Adrenal gland (tissue), 12 donors: ENCODE results near the gene OMP. TPM values are rescaled to one million over a fixed set of nuclear protein-coding genes. Genes with fewer than 3 reads are reported as not detected.

Source experiments
- DNase-seq, 7 donors: peaks; one replicate each; pipeline ENCODE4 v3.0.0-alpha.2; 2019 to 2020
- H3K27ac ChIP-seq, 5 donors: fragments of 200-600 bp; sonication (generic) in 4 of 5; 1 replicate in 3 of 5; 2 replicates in 2 of 5; pipeline versions ENCODE4 v1.5.1 to v1.8.0; 2016 to 2020; ENCODE audit warnings: mild to moderate bottlenecking in 1 of 5
- H3K27me3 ChIP-seq: fragments of 200-600 bp; 2 replicates; pipeline ENCODE4 v1.8.0; 2021
- H3K36me3 ChIP-seq, 2 donors: fragments of 200-600 bp; replicated peaks in 1 of 2; 1 replicate in 1 of 2; 2 replicates in 1 of 2; pipeline versions ENCODE4 v1.5.1 to v1.8.0; 2018 to 2022
- H3K4me1 ChIP-seq, 2 donors: fragments of 200-600 bp; replicated peaks in 1 of 2; 1 replicate in 1 of 2; 2 replicates in 1 of 2; pipeline versions ENCODE4 v1.5.1 to v1.8.0; 2018 to 2021
- H3K4me3 ChIP-seq, 4 donors: fragments of 200-600 bp; sonication (generic) in 3 of 4; one replicate each; pipeline ENCODE4 v1.5.1; 2016 to 2018
- H3K9me3 ChIP-seq, 3 donors: fragments of 200-600 bp; sonication (generic) in 1 of 3; replicated peaks in 1 of 3; 1 replicate in 2 of 3; 2 replicates in 1 of 3; pipeline versions ENCODE4 v1.5.1 to v1.8.0; 2016 to 2021
- CTCF ChIP-seq, 6 experiments: fragments of 450-650 bp in 4 of 6; fragments of 200-600 bp in 2 of 6; sonication (generic) in 1 of 6; IDR thresholded peaks; 1 replicate in 5 of 6; 2 replicates in 1 of 6; pipeline versions ENCODE4 v1.5.1 to v1.8.0; 2016 to 2021; ENCODE audit warnings: antibody characterized with exemption in 6 of 6, mild to moderate bottlenecking in 2 of 6, moderate library complexity in 1 of 6
- POLR2A ChIP-seq, 2 donors: fragments of 450-650 bp; IDR thresholded peaks; one replicate each; pipeline ENCODE4 v1.6.1; 2017; ENCODE audit warnings: antibody characterized with exemption in 2 of 2, mild to moderate bottlenecking in 2 of 2, moderate library complexity in 1 of 2
- WGBS, 4 donors: extraction: QIAGEN DNeasy Blood & Tissue Kit in 2 of 4; methylation state at CpG; one replicate each; pipeline versions ENCODE4 v1.1.5 to v1.1.7; 2013 to 2017; 5-methylcytosine and 5-hydroxymethylcytosine counted together
- intact Hi-C, 2 donors: fragments of 100-400 bp; cut with DNase I; formaldehyde crosslinking; loops; one replicate each; pipeline versions ENCODE4 v1.14.1 to v1.15.0; 2022 to 2023
- polyA plus RNA-seq, 3 donors: library from polyadenylated mRNA; stranded (reverse); fragments of 200-250 nt in 2 of 3; fragments of 350-450 nt in 1 of 3; fragmentation: Illumina TruSeq in 1 of 3; extraction: RNeasy Lipid Tissue Mini Kit (QIAGEN cat#74804) in 1 of 3; gene quantifications; one replicate each; pipeline ENCODE4 v1.2.3, GENCODE V29; 2013 to 2014
- total RNA-seq, 9 donors: library from RNA; depleted of rRNA in 4 of 9; stranded (reverse); fragments of >200 nt in 4 of 9; fragments of 120-200 nt in 1 of 9; fragmentation: NEBNext Ultra II Directional in 1 of 9; extraction: Animal tissue kit (Norgen Biotek cat#: 25700) in 1 of 9; gene quantifications; one replicate each; pipeline versions ENCODE4 v1.1.0 to v1.2.4, GENCODE V29; 2013 to 2023
- donor health status: healthy with polysubstance abuse.
- donor health status: Bipolar disorder and iron deficiency.
- donor health status: DM: yes; HTN: yes; CAD: no.
- donor health status: DM: no; HTN: no; CAD: no.
- donor health status: DM: no; HTN: no; CAD: no.
- donor health status: DM: yes; HTN: yes; CAD: no.

The OMP gene
- total and polyA plus RNA-seq, 12 donors = 0.50 to 1.6 (median 0.92) TPM; not detected in 9

- TF ChIP-seq CTCF (IDR thresholded peaks at IDR 0.05) (no peak), POLR2A (IDR thresholded peaks at IDR 0.05) (no peak)
- peak in 6 of 7 donors; percentile 47 to 66 (median 50) for DNase-seq
- H3K27ac ChIP-seq = peak overlapping the region in 1 of 5 donors; percentile 63
- 57 to 72% (median 67%) methylated on average over 11 to 25 of the region's 25 CpGs for WGBS, 4 donors
- H3K27me3 ChIP-seq = no peaks in the 10 kb centered on the region
- H3K36me3 ChIP-seq = no peaks in the 10 kb centered on the region
- no peaks in the 10 kb centered on the region for H3K9me3 ChIP-seq
- H3K4me1 ChIP-seq = peaks cover 21 to 33% of the 10 kb centered on the region in 2 donors
- no peak overlapping the region for H3K4me3 ChIP-seq
- intact Hi-C loops = no loop called here
Measured at GRCh38 chr11:77084581-77085191, 18.0 kb upstream of the OMP start.

- peaks cover 21 to 33% of the 10 kb centered on the region in 2 donors for H3K4me1 ChIP-seq
- no peaks in the 10 kb centered on the region for H3K9me3 ChIP-seq
- TF ChIP-seq POLR2A (IDR thresholded peaks at IDR 0.05) (no peak), CTCF (IDR thresholded peaks at IDR 0.05) (no peak)
- H3K36me3 ChIP-seq = no peaks in the 10 kb centered on the region
- WGBS, 4 donors = 82 to 92% (median 86%) methylated on average over 2 to 6 of the region's 6 CpGs
- intact Hi-C loops = no loop called here
- peak in 3 of 7 donors; percentile 5 to 43 (median 18) for DNase-seq
- H3K4me3 ChIP-seq = no peak overlapping the region
- no peaks in the 10 kb centered on the region for H3K27me3 ChIP-seq
- H3K27ac ChIP-seq = peak overlapping the region in 1 of 5 donors; percentile 69
Measured at GRCh38 chr11:77085652-77086051, 17.0 kb upstream of the OMP start.

GRCh38 chr11:77086521-77087472 lies 15.8 kb upstream of the OMP start:
- 76 to 86% (median 83%) methylated on average over 10 to 23 of the region's 23 CpGs for WGBS, 4 donors
- no peaks in the 10 kb centered on the region for H3K9me3 ChIP-seq
- no peak overlapping the region for H3K4me3 ChIP-seq
- DNase-seq = peak in 3 of 7 donors; percentile 8 to 25 (median 22)
- peak overlapping the region in 2 of 5 donors; percentile 54 to 69 for H3K27ac ChIP-seq
- peaks cover 21 to 29% of the 10 kb centered on the region in 2 donors for H3K4me1 ChIP-seq
- H3K27me3 ChIP-seq = no peaks in the 10 kb centered on the region
- intact Hi-C loops = no loop called here
- no peaks in the 10 kb centered on the region for H3K36me3 ChIP-seq
- TF ChIP-seq CTCF (IDR thresholded peaks at IDR 0.05) (no peak), POLR2A (IDR thresholded peaks at IDR 0.05) (no peak)

GRCh38 chr11:77087723-77088225 lies 14.9 kb upstream of the OMP start:
- Histone ChIP-seq H3K9me3 (no peaks in the 10 kb centered on the region), H3K4me3 (no peak overlapping the region), H3K27ac (no peak overlapping the region), H3K36me3 (no peaks in the 10 kb centered on the region), H3K27me3 (no peaks in the 10 kb centered on the region), H3K4me1 (peaks cover 14 to 19% of the 10 kb centered on the region in 2 donors)
- TF ChIP-seq POLR2A (IDR thresholded peaks at IDR 0.05) (no peak), CTCF (IDR thresholded peaks at IDR 0.05) (no peak)
- WGBS, 4 donors = 93 to 100% (median 96%) methylated on average over 3 to 9 of the region's 9 CpGs
- DNase-seq = peak in 1 of 7 donors; percentile 5
- intact Hi-C loops = no loop called here
